Muscle of leg (tissue), 11 donors: Measurements from ENCODE around the gene SCGB1D4. TPM values are rescaled to one million over a fixed set of nuclear protein-coding genes. Genes with fewer than 3 reads are reported as not detected.

Source experiments
- DNase-seq: peaks from one replicate; pipeline ENCODE4 v3.0.0; 2013
- H3K27ac ChIP-seq: one replicate; pipeline ENCODE4 v1.5.1; 2013; ENCODE audit warnings: mild to moderate bottlenecking, low read length, control low read depth
- H3K27me3 ChIP-seq: one replicate; pipeline ENCODE4 v1.6.1; 2013; ENCODE audit warnings: low read length; ENCODE audit not compliant: control insufficient read depth, insufficient read depth
- H3K36me3 ChIP-seq: one replicate; pipeline ENCODE4 v1.6.1; 2013; ENCODE audit warnings: low read length; ENCODE audit not compliant: control insufficient read depth, insufficient read depth
- H3K4me1 ChIP-seq: one replicate; pipeline ENCODE4 v1.6.1; 2013; ENCODE audit warnings: low read length; ENCODE audit not compliant: control insufficient read depth, insufficient read depth
- H3K4me3 ChIP-seq: one replicate; pipeline ENCODE4 v1.5.1; 2013; ENCODE audit warnings: low read length, control low read depth
- H3K9me3 ChIP-seq: replicated peaks from 2 replicates; pipeline ENCODE4 v1.6.1; 2013; ENCODE audit warnings: low read depth, low read length; ENCODE audit not compliant: control insufficient read depth
- WGBS: methylation state at CpG from one replicate; pipeline ENCODE4 v1.1.5; 2013; ENCODE audit warnings: missing lambda C conversion rate; ENCODE audit not compliant: insufficient coverage; 5-methylcytosine and 5-hydroxymethylcytosine counted together
- polyA plus RNA-seq, 8 donors: library from polyadenylated mRNA; unstranded; fragments of 120-200 nt; gene quantifications; one replicate each; pipeline versions ENCODE4 v1.2.1 to v1.2.3, GENCODE V29; 2013; ENCODE audit warnings: inconsistent platforms in 1 of 8, low replicate concordance in 1 of 8; ENCODE audit not compliant: insufficient read length in 8 of 8, insufficient read depth in 1 of 8
- total RNA-seq: library from RNA; stranded (reverse); fragments of 120-200 nt; gene quantifications from one replicate; pipeline ENCODE4 v1.2.4, GENCODE V29; 2013

Gene SCGB1D4
- total and polyA plus RNA-seq, 9 donors: not detected

DNA sequence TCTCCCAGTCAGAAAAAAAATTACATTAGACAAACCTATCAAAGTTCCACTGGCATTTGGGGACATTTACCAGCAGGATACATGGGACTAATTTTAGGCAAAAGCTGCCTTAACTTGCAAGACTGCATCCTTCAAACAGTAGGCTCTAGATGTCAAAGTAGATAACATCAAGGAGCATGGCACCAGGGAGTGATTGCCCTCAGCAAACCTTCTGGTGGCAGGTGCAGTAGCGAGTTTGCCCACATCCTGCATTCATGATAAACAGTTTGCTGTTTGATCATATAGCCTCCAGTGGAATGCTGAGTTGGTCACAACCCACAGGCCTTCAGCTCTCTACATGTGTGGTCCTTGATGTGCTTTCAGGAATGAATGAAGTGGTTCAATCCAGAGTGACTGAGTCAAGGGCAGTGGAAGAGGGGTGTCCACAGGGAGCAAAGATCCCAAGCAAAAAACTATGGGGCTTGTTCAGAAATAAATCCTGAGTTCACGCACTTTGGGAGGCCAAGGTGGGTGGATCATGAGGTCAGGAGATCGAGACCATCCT, 44.8 kb downstream of the SCGB1D4 start:
- WGBS: no CpG with 5 or more reads among the region's 3 CpGs
- Histone ChIP-seq H3K4me1 (no peaks in the 10 kb centered on the region), H3K9me3 (peaks cover 18% of the 10 kb centered on the region), H3K36me3 (no peaks in the 10 kb centered on the region), H3K27me3 (peaks cover 2% of the 10 kb centered on the region), H3K4me3 (no peak overlapping the region), H3K27ac (no peak overlapping the region)
- DNase-seq: no peak

DNA sequence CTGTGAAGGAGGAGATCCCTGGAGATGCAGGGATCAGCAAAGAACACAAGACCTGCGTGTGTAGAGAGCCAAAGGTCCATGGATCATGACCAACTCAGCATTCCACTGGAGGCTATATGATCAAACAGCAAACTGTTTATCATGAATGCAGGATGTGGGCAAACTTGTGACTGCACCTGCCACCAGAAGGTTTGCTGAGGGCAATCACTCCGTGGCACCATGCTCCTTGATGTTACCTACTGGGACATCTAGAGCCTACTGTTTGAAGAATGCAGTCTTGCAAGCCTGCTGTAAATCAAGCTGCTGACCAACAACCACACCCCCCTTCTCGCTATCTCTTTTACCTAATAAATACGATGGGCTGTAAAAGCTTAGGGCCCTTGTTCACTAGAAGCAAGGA, 47.2 kb downstream of the SCGB1D4 start:
- Histone ChIP-seq H3K36me3 (no peaks in the 10 kb centered on the region), H3K4me3 (no peak overlapping the region), H3K27ac (no peak overlapping the region), H3K27me3 (peaks cover 2% of the 10 kb centered on the region), H3K4me1 (no peaks in the 10 kb centered on the region), H3K9me3 (peaks cover 18% of the 10 kb centered on the region)
- no peak for DNase-seq
- WGBS: 62% methylated on average over 4 of the region's 4 CpGs

Other genes with a start within 250 kb of the SCGB1D4 start
- gene INCENP, start 175.1 kb downstream of the SCGB1D4 start, total RNA-seq: 11.9 TPM
- gene INCENP, start 175.1 kb downstream of the SCGB1D4 start, polyA plus RNA-seq: 10 to 100 TPM; 15.8 to 27.5 (median 19.9) TPM
- gene SCGB1D1, start 108.9 kb downstream of the SCGB1D4 start, total RNA-seq: not detected
- not detected for gene SCGB1D1, start 108.9 kb downstream of the SCGB1D4 start, polyA plus RNA-seq
- not detected for gene SCGB2A1, start 90.4 kb downstream of the SCGB1D4 start, total RNA-seq
- gene SCGB2A1, start 90.4 kb downstream of the SCGB1D4 start, polyA plus RNA-seq: not detected
- gene SCGB1D2, start 56.8 kb downstream of the SCGB1D4 start, total RNA-seq: not detected
- not detected for gene SCGB1D2, start 56.8 kb downstream of the SCGB1D4 start, polyA plus RNA-seq
- not detected for gene SCGB2A2, start 28.9 kb downstream of the SCGB1D4 start, total RNA-seq
- under 1 TPM in 1 of 8 donors, not detected in 7; 0.38 TPM for gene SCGB2A2, start 28.9 kb downstream of the SCGB1D4 start, polyA plus RNA-seq
- 2.5 TPM for gene ASRGL1, start 38.4 kb upstream of the SCGB1D4 start, total RNA-seq
- gene ASRGL1, start 38.4 kb upstream of the SCGB1D4 start, polyA plus RNA-seq: 1 to 10 TPM; 2.4 to 5.5 (median 3.6) TPM
- not detected for gene SCGB1A1, start 120.0 kb upstream of the SCGB1D4 start, total RNA-seq
- gene SCGB1A1, start 120.0 kb upstream of the SCGB1D4 start, polyA plus RNA-seq: 1 to 10 TPM in 1 of 8 donors, not detected in 7; 1.7 TPM
- 378 TPM for gene AHNAK, start 247.7 kb upstream of the SCGB1D4 start, total RNA-seq
- 100 to 1,000 TPM; 203 to 411 (median 313) TPM for gene AHNAK, start 247.7 kb upstream of the SCGB1D4 start, polyA plus RNA-seq